Activated CD8-positive, alpha-beta T cell treated with anti-CD3 and anti-CD28 coated beads for 36 hours (primary cell): Measurements from ENCODE around the gene FAM184B. TPM values are rescaled to one million over a fixed set of nuclear protein-coding genes. Genes with fewer than 3 reads are reported as not detected.

ENCODE experiments used
- ATAC-seq: fragments of 200-7000 bp; cut with Tn5 transposase; one replicate; pipeline ENCODE4 v1.10.0; 2021; ENCODE audit warnings: mild to moderate bottlenecking, moderate library complexity
- CTCF ChIA-PET: fragments of 350-600 bp; sonication (Branson Sonifier 250); formaldehyde crosslinking; loops from one replicate; lab custom pipeline; 2021; ENCODE audit warnings: antibody characterized with exemption; lab: Charles Lee
- POLR2A ChIA-PET: fragments of 350-600 bp; sonication (Branson Sonifier 250); formaldehyde crosslinking; loops from one replicate; lab custom pipeline; 2021; ENCODE audit warnings: antibody characterized with exemption; lab: Charles Lee
- DNase-seq: peaks from one replicate; pipeline ENCODE4 v3.0.0-alpha.2; 2020
- H3K27ac Mint-ChIP-seq: one replicate; pipeline ENCODE4 v1.8.0; 2021; ENCODE audit warnings: mild to moderate bottlenecking, mixed read lengths
- H3K27me3 Mint-ChIP-seq: one replicate; pipeline ENCODE4 v1.8.0; 2021; ENCODE audit warnings: mixed read lengths
- H3K36me3 Mint-ChIP-seq: one replicate; pipeline ENCODE4 v1.8.0; 2021; ENCODE audit warnings: low read depth, mixed read lengths
- H3K4me1 Mint-ChIP-seq: one replicate; pipeline ENCODE4 v1.8.0; 2021; ENCODE audit warnings: low read depth, mixed read lengths
- H3K4me3 Mint-ChIP-seq: one replicate; pipeline ENCODE4 v1.8.0; 2021; ENCODE audit warnings: mild to moderate bottlenecking, moderate library complexity, mixed read lengths
- H3K9me3 Mint-ChIP-seq: one replicate; pipeline ENCODE4 v1.8.0; 2021; ENCODE audit warnings: mixed read lengths
- intact Hi-C: fragments of 100-400 bp; cut with micrococcal nuclease; formaldehyde crosslinking; loops from one replicate; pipeline ENCODE4 v1.10.0; 2022
- total RNA-seq, 2 experiments: library from RNA; stranded (reverse); gene quantifications; one replicate each; pipeline ENCODE4 v1.2.3, GENCODE V29; 2021
- TF ChIP-seq, protein P1 (sequence below): fragments of 200-600 bp; IDR thresholded peaks from one replicate; pipeline ENCODE4 v1.8.0; 2022; ENCODE audit warnings: antibody characterized with exemption, mild to moderate bottlenecking

Gene FAM184B
- total RNA-seq, 2 experiments from 2014 or later: 0.05 TPM; not detected in 1

DNA sequence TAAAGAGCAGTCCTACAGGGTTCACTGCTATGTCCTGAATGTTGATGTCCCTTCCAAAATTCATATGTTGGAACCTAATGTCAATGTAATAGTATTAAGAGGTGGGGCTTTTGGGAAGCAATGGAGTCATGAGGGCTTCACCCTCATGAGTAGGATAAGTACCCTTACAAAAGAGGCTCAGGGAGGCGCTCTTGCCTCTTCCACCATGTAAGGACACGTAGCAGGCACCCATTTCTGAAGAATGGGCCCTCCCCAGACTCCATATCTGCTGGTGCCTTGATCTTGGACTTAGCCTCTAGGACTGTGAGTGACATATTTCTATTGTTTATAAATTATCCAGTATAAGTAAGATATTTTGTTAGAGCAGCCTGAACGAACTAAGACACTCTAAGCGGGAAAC, 151.2 kb downstream of the FAM184B start:
- intact Hi-C loops: loop anchor here (10.0 kb wide), 1 partner anchor 175 kb away; no protein-coding TSS in a partner anchor
- no peaks in the 10 kb centered on the region for H3K27me3 Mint-ChIP-seq
- ATAC-seq (no peak), DNase-seq (no peak)
- no peaks in the 10 kb centered on the region for H3K9me3 Mint-ChIP-seq
- TF ChIP-seq, protein P1, sequence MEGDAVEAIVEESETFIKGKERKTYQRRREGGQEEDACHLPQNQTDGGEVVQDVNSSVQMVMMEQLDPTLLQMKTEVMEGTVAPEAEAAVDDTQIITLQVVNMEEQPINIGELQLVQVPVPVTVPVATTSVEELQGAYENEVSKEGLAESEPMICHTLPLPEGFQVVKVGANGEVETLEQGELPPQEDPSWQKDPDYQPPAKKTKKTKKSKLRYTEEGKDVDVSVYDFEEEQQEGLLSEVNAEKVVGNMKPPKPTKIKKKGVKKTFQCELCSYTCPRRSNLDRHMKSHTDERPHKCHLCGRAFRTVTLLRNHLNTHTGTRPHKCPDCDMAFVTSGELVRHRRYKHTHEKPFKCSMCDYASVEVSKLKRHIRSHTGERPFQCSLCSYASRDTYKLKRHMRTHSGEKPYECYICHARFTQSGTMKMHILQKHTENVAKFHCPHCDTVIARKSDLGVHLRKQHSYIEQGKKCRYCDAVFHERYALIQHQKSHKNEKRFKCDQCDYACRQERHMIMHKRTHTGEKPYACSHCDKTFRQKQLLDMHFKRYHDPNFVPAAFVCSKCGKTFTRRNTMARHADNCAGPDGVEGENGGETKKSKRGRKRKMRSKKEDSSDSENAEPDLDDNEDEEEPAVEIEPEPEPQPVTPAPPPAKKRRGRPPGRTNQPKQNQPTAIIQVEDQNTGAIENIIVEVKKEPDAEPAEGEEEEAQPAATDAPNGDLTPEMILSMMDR: no peak
- CTCF ChIA-PET: no interaction called here
- peaks cover 53% of the 10 kb centered on the region for H3K36me3 Mint-ChIP-seq
- no peak overlapping the region for H3K27ac Mint-ChIP-seq
- peaks cover 11% of the 10 kb centered on the region for H3K4me1 Mint-ChIP-seq
- no peak overlapping the region for H3K4me3 Mint-ChIP-seq
- POLR2A ChIA-PET: interaction anchor here (3.2 kb wide), 1 partner anchor 15 kb away, joined by 13 read pairs; the partner anchor contains the start of gene MED28

DNA sequence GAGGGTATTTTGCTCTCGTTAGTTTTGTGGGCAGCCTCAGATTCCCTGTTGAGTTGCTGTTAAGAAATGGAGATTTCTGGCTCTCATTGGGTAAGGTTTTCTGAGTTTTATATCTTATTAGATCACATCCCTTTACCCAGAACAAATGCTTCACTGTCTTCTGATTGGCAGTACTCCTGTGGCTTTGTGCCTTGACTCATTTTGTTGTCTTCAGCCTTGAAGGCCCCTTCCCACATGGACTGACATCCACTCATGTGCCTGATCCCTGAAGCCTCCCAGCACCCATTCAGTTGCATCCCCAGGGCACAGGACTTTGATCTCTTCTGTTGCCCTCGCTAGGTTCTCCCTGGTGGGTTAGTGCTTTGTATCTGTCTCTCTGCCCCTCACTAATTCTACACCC, 156.6 kb downstream of the FAM184B start:
- ChIA-PET CTCF (no interaction called here), POLR2A (interaction anchor here (1.3 kb wide), 1 partner anchor 41 kb away, joined by 3 read pairs; no protein-coding TSS in a partner anchor)
- no peak for ATAC-seq
- Mint-ChIP-seq H3K36me3 (peaks cover 48% of the 10 kb centered on the region), H3K9me3 (no peaks in the 10 kb centered on the region), H3K4me3 (no peak overlapping the region), H3K27ac (no peak overlapping the region), H3K27me3 (no peaks in the 10 kb centered on the region), H3K4me1 (peaks cover 19% of the 10 kb centered on the region)
- DNase-seq: no peak
- intact Hi-C loops: no loop called here
- TF ChIP-seq, protein P1: no peak

DNA sequence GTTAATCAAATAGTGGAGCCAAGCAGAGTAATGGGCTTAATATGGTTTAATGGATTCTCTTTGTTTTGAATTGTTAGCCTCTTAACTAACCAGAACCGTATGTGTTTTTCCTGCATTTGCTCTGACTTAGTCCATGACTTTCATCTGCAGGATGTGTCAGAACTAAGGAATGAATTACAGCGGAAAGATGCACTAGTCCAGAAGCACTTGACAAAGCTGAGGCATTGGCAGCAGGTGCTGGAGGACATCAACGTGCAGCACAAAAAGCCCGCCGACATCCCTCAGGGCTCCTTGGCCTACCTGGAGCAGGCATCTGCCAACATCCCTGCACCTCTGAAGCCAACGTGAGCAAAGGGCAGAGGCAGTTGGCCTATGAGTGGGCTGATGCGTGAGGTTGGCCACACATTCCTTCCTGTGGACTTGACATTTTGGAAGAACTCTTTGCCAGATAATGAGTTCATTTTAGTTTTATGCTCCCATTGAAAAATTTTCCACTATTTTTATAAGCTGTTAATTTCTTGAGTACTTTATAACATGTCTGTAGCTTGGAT, 157.9 kb downstream of the FAM184B start:
- CTCF ChIA-PET: interaction anchor here (0.6 to 1.8 kb wide), 3 partner anchors 13 to 79 kb away, joined by 3 to 5 read pairs (median 3); no protein-coding TSS in a partner anchor
- H3K4me1 Mint-ChIP-seq: peaks cover 22% of the 10 kb centered on the region

DNA sequence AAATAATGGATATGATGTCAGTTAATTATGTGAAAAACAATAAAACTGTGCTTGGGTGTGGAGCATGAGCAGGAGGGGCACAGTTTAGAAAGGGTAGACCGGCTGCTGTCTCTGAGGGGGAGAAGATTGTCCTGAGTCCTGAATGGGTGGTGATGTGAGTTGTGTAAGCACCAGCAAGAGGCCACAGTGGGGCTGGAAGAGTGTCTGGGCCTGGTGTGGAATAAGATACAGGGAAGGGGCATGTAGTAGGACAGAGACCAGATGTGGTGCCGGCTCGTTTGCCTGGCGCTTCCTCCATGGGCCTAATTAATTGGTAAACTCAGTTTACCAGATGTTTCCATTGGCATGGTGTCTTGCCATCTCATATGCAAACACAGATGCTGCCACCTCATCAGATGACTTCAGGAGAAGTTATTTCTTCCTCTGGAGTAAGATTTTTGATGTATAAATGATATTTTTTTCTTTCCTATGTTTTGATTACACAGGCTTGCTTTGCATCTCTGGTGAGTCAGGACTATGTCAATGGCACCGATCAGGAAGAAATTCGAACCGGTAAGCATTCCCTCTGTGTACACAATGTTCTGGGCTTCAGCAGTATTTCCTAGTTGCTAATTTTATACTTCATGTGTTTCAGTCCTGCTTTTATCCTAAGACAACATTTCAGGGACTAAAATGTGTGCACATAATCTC, 161.9 kb downstream of the FAM184B start:
- ChIA-PET POLR2A (no interaction called here), CTCF (interaction anchor here (1.1 to 1.8 kb wide), 2 partner anchors 21 to 71 kb away, joined by 4 to 5 read pairs; no protein-coding TSS in a partner anchor)
- DNase-seq (no peak), ATAC-seq (no peak)
- TF ChIP-seq, protein P1: no peak
- no peak overlapping the region for H3K4me3 Mint-ChIP-seq
- H3K27me3 Mint-ChIP-seq: no peaks in the 10 kb centered on the region
- H3K36me3 Mint-ChIP-seq: peaks cover 48% of the 10 kb centered on the region
- no peaks in the 10 kb centered on the region for H3K9me3 Mint-ChIP-seq
- H3K27ac Mint-ChIP-seq: peak overlapping the region; percentile 83
- H3K4me1 Mint-ChIP-seq: peaks cover 41% of the 10 kb centered on the region
- intact Hi-C loops: no loop called here

More for the DNA sequence above, 157.9 kb downstream of the FAM184B start:
- ATAC-seq (no peak), DNase-seq (no peak)
- H3K27me3 Mint-ChIP-seq: no peaks in the 10 kb centered on the region
- intact Hi-C loops: no loop called here
- TF ChIP-seq, protein P1: no peak
- no peak overlapping the region for H3K4me3 Mint-ChIP-seq
- peaks cover 47% of the 10 kb centered on the region for H3K36me3 Mint-ChIP-seq
- H3K27ac Mint-ChIP-seq: no peak overlapping the region
- POLR2A ChIA-PET: no interaction called here
- no peaks in the 10 kb centered on the region for H3K9me3 Mint-ChIP-seq

DNA sequence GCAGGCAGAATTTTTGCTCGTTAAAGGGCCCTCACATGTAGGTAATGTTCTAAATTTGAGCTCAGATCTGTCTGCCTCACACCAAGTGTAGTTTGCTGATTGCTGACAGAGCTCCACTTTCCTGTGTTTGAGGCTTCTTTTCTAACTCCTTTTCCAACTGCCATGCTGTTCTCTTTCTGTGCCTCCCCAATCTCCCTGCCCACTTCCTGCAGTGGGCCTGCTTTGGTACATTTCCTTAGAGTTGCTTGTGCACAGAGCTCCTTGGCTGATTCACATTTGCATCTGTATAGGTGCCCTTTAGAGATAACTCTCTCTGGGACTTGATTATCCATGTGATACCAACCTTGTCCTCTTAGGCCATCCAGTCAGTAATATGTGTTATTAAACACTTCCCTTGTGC, 162.5 kb downstream of the FAM184B start:
- Mint-ChIP-seq H3K27ac (peak overlapping the region; percentile 83), H3K4me3 (no peak overlapping the region), H3K27me3 (peaks cover 1% of the 10 kb centered on the region), H3K4me1 (peaks cover 39% of the 10 kb centered on the region), H3K9me3 (no peaks in the 10 kb centered on the region), H3K36me3 (peaks cover 45% of the 10 kb centered on the region)
- ATAC-seq (no peak), DNase-seq (no peak)
- TF ChIP-seq, protein P1: no peak
- ChIA-PET POLR2A (interaction anchor here (1.0 kb wide), 1 partner anchor 10 kb away, joined by 5 read pairs; no protein-coding TSS in a partner anchor), CTCF (interaction anchor here (1.1 to 1.8 kb wide), 2 partner anchors 22 to 70 kb away, joined by 4 to 5 read pairs; no protein-coding TSS in a partner anchor)
- intact Hi-C loops: no loop called here
